Skin epidermis (tissue), 12 donors: Measurements from ENCODE around the gene CIB2.

Experiments used
- H3K27ac ChIP-seq, 21 experiments: fragments of 200-600 bp; sonication (generic) in 11 of 21; one replicate each; pipeline ENCODE4 v1.5.0; 2020; ENCODE audit warnings: mild to moderate bottlenecking in 3 of 21, inconsistent platforms in 2 of 21, moderate library complexity in 2 of 21
- H3K4me3 ChIP-seq, 7 experiments: fragments of 200-600 bp; sonication (generic) in 2 of 7; one replicate each; pipeline ENCODE4 v1.5.0; 2020; ENCODE audit warnings: inconsistent platforms in 2 of 7, mild to moderate bottlenecking in 2 of 7, moderate library complexity in 1 of 7

The CIB2 gene

GRCh38 chr15:78149805-78150751, 18.8 kb upstream of the CIB2 start:
- peak overlapping the region; percentile 55 to 96 (median 87) for H3K4me3 ChIP-seq
- peak overlapping the region; percentile 36 to 96 (median 86) for H3K27ac ChIP-seq

GRCh38 chr15:78149068-78149804, 18.0 kb upstream of the CIB2 start, which contains the start of gene IDH3A:
Gene IDH3A (plus strand): TSS chr15:78149362. CDS start chr15:78149404, 42 bp downstream.
- H3K27ac ChIP-seq: peak within 1 kb of the TSS; percentile 51 to 96 (median 86)
- peak within 1 kb of the TSS; percentile 55 to 96 (median 87) for H3K4me3 ChIP-seq

GRCh38 chr15:78148392-78149067, 17.3 kb upstream of the CIB2 start:
- H3K4me3 ChIP-seq: peak overlapping the region; percentile 55 to 96 (median 87)
- H3K27ac ChIP-seq: peak overlapping the region in 19 of 21 experiments; percentile 21 to 96 (median 79)

- Histone ChIP-seq H3K27ac (peak overlapping the region in 5 of 21 experiments; percentile 5 to 83 (median 18)), H3K4me3 (no peak overlapping the region)
Observed at GRCh38 chr15:78147566-78147965, 16.3 kb upstream of the CIB2 start.

DNA sequence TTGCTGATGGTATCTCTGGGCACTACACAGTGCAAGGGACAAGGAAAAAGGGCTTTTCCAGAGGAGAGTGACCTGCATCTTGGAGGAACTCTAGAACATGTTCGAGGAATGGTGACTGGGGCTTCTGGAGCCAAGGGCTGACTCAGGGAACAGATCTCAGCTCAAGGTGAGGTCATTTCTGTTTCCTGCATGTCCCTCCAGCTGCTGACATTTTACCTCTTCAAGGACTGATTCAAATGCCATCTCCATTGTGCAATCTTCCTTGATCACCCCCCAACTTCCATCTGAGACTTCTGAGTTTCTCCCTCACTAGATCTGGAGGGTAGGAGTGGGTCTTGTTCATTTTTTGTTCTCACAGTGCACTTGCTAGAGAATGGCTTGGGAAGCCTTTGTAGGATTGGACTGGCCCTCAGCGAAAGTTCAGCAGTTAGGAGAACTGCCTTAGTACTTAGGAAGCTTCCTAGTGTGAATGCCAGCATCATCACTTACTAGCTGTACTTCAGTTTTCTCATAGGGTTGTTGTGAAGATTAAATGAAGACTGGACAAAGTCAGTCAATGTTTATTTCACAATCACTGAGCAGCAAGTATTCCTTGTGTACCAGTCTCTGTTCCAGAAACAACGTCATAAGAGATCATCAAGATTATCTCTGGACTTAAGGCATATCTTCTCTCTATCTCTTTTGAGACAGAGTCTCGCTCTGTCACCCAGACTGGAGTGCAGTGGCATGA, 15.3 kb upstream of the CIB2 start:
- Histone ChIP-seq H3K4me3 (no peak overlapping the region), H3K27ac (peak overlapping the region in 1 of 21 experiments; percentile 57)

GRCh38 chr15:78142332-78142731, 11.1 kb upstream of the CIB2 start:
- H3K4me3 ChIP-seq: no peak overlapping the region
- H3K27ac ChIP-seq: no peak overlapping the region

GRCh38 chr15:78140292-78140691, 9.0 kb upstream of the CIB2 start:
- H3K27ac ChIP-seq: no peak overlapping the region
- H3K4me3 ChIP-seq: no peak overlapping the region

- Histone ChIP-seq H3K27ac (no peak overlapping the region), H3K4me3 (no peak overlapping the region)
Observed at GRCh38 chr15:78139578-78139977, 8.3 kb upstream of the CIB2 start.

DNA sequence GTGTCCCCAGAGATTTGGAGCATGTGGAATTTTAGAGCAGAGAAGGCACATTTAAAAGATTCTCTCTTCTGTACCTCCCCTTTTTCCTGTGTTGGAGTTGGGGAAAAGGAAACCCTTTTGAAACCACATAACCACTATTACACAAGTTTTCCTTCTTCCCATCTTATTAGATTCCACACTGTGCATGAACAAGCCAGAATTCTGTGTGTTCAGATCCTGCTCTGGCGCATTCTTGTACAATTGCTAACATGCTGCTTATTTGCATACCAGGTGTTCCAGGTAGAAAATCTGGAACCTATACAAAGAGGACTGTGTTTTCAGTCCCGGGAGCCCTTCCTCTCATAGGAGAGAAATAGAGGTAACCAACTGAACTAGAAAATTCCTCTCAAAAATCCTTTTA, 2.6 kb upstream of the CIB2 start:
- H3K4me3 ChIP-seq: no peak overlapping the region
- peak overlapping the region in 17 of 21 experiments; percentile 14 to 90 (median 62) for H3K27ac ChIP-seq

GRCh38 chr15:78130466-78131294, 565 bp downstream of the CIB2 start:
- Histone ChIP-seq H3K4me3 (peak overlapping the region; percentile 50 to 73 (median 67)), H3K27ac (peak overlapping the region in 16 of 21 experiments; percentile 6 to 95 (median 87))

GRCh38 chr15:78129751-78130287, 1.4 kb downstream of the CIB2 start:
- Histone ChIP-seq H3K27ac (peak overlapping the region in 1 of 21 experiments; percentile 95), H3K4me3 (no peak overlapping the region)

- Histone ChIP-seq H3K27ac (no peak overlapping the region), H3K4me3 (no peak overlapping the region)
Observed at GRCh38 chr15:78129077-78129750, 2.0 kb downstream of the CIB2 start.

DNA sequence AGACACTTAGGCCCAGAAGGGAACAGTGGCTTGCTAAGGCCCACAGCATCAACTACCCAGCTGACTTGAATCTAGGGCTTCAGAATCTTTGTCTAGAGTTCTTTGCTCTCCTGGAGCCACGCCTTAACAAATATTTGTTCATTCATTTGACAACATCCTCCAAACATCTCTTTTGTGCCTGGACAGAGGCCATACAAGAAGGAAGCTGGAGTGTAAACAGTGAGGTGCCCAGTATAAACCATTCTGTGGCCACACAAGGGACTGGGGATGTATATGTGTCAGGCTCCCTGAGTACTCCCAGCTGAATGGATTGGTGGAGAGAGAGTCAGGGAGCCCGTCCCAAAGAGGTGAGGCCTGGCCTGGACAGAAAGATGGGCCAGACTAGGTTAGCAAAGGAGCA, 3.4 kb downstream of the CIB2 start:
- Histone ChIP-seq H3K27ac (no peak overlapping the region), H3K4me3 (no peak overlapping the region)

GRCh38 chr15:78125267-78125666, 6.0 kb downstream of the CIB2 start:
- Histone ChIP-seq H3K4me3 (no peak overlapping the region), H3K27ac (no peak overlapping the region)

DNA sequence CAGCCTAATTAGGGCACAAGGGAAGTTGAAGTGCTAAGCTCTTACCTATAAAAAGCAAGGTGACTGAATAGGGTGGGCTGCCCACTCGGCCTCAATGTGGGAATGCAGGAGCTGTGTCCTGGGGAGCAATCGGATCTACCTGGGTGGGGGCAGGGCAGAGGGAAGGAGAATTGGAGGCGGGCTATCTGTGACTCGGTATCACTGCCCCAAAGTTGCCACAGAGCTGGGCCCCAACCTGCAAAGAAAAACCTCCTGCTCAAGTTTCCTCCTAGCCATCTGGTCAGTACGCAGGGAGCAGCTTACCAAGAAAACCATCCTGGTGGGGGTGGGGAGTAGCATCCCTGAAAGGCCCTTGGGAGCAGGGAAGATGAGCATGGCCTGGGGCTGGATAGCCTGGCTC, 10.7 kb downstream of the CIB2 start:
- no peak overlapping the region for H3K4me3 ChIP-seq
- H3K27ac ChIP-seq: no peak overlapping the region

DNA sequence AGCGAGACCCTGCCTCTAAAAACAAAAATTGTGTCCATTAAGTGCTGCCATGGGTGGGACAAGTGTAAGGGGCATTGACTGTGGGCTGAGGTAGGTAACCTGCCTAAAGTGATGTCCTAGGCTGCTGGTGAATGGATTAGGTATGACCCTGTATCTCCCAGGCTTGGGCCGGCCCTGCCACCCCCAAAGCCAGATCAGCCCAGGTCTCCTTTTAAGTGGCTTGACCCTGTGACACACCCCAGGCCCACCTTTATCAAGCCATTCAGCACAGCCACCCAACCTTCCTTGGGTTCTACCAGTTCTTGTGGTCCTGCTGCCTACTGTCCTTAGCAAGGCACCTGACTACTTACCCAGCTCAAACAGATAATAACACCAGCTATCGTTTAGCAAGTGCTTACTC, 18.7 kb downstream of the CIB2 start:
- H3K4me3 ChIP-seq: no peak overlapping the region
- H3K27ac ChIP-seq: no peak overlapping the region

GRCh38 chr15:78111788-78112187, 19.5 kb downstream of the CIB2 start:
- H3K27ac ChIP-seq: no peak overlapping the region
- no peak overlapping the region for H3K4me3 ChIP-seq
